NK-92 (cell line): ENCODE results near the gene CNOT10.

Experiments
- DNase-seq: peaks from one replicate; lab custom pipeline; 2025; ENCODE audit not compliant: unreplicated experiment; lab: John Stamatoyannopoulos, UW

Gene CNOT10

DNA sequence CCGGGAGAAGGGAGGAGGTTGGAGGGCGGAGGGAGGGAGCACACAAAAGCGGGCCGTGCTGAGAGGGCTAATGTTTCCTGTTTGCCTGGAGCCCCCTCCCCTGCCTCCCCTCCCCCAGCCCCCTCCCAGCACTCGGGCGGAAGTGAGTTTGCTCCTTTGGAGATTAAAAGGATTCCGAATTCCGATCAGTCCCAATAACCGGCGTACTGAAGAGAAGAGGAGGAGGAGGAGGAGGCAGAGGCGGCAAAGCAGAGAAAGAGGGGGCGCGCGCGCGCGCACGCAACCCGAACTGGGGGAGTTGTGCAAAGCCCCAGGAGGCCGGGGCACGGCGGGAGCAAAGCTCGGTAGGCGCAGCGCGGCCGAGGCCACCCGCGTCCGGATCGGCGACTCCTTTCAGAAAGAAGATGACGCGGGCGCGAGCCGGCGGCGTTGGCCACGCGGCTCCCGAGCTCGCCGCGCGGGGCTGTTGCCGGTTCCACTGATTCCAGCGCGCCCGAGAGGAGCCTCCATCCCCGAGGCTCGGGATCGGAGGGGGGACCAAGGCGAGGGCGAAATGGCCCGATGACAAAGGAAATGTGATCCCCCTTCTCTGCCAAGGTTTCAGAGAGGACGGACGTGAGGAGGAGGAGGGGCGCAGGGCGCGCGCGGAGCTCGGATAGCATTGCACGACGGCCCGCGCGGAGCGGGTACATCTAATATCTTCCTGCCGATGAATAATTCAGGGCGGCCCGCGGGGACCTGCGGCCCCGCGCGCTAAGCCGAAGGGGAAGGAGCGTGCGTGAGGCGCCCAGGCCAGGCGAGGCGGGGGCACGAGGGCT, 131.7 kb downstream of the CNOT10 start:
- DNase-seq: no peak

DNA sequence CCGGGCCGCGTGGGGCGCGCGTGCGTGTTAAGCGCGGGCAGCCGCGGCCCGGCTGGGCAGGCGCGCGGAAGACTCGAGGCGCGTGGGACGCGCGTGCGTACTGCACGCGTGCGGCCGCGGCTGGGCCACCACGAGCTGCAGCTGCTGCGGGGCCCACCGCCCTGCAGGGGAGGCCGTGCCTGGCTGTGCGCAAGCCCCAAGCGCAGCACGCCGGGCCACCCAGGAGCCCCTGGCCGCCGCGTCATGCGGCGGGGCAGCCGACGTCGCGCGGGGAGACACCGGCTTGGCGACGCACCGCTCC, 132.2 kb downstream of the CNOT10 start:
- no peak for DNase-seq

DNA sequence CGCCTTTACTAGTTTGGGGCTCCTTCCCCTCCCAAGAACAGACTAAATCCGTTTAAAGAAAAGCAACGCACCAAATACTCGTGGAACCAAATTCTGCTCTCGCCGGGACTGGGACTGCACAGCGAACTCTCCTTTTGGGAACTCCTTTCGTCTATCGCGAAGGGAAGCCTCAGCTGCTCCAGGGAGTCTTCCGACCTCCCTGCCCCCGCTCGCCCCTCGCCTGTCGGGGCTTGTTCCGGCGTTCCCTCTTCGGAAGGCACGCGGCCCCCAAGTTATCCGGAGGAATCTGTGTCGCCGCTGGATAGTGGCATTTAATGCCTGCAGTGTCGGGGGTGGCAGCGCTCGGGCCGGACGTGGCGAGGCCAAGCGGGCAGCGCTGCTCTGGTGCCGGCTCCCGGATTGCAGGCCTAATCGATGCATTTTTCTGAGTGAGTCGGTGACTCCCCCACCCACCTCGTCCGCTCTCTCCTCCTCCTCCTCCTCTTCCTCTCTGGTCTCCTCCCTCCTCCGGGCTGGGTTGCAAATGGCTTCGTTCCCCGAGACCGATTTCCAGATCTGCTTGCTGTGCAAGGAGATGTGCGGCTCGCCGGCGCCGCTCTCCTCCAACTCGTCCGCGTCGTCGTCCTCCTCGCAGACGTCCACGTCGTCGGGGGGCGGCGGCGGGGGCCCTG, 132.7 kb downstream of the CNOT10 start, which contains the start of gene TRIM71:
Gene TRIM71 (plus strand): TSS at position 440 of the 671 bp plus-strand sequence. CDS start 84 bp downstream, at position 524.
- no peak for DNase-seq

GRCh38 chr3:32818229-32818969, 133.4 kb downstream of the CNOT10 start:
- DNase-seq: no peak

- no peak for DNase-seq
Observed at GRCh38 chr3:32818970-32819511, 134.1 kb downstream of the CNOT10 start.

GRCh38 chr3:32819551-32820348, 134.8 kb downstream of the CNOT10 start:
- no peak for DNase-seq

DNA sequence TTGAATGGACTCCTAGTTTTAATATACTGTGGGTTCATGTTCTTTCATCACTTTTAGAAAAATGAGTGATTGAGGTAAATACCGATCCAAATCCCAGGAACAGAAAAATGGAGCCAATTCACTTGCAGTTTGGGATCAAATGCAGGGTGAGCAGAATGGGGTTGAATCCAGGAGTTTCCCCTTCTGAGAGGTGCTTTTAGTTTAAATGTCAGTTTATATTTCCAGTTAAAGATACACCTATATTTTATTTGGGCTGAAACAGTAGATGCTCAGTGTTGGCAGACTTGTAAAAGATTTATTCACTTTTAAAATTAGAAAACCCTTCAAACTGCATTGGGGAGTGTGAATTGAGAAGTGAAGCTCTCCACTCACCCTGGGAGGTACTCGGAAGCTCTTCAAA, 135.4 kb downstream of the CNOT10 start:
- DNase-seq: no peak

GRCh38 chr3:32820971-32821685, 136.1 kb downstream of the CNOT10 start:
- DNase-seq: no peak

- DNase-seq: no peak
Observed at GRCh38 chr3:32821686-32822296, 136.8 kb downstream of the CNOT10 start.

DNA sequence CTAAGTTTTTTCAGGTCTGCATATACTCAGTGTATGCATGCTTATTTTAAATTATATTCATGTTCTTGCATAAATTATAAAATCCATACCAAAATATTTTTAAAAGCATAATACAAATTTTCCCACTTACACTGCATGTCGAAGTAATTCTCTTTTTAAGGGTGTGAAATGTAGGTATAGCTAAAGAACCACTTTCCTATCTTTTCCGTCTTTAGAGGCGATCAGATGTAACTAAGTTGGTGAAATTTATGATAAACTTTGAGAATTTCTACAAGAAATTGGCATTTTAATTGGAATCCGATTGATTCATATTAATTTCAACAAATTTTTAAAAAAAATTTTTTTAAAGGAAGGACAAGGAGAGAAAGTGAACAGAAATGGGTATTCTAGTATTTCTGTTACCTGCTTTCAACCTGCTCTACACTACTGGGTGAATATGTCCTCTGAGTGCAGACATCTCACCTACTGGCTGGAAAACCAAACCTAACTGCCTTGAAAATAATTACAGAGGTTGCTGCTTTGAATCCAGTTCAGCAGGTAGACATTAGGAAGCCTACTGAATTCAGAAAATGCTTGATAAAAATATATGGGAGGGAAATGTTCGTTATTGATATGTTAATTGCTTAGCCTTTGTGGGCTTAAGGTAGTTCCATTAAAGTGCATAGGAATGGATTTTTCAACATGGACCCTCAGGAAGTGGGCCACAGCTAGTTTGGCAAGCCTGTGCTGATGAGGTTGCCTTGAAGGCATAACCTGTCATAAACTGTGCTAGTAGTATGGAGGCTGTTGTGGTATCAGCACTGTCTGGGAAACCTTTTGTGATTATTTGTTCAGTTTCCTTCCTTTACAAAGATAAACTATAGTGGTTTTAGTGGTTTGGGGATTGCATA, 137.9 kb downstream of the CNOT10 start:
- DNase-seq: no peak
